Measurements from ENCODE around the gene ZNF532.

DNA sequence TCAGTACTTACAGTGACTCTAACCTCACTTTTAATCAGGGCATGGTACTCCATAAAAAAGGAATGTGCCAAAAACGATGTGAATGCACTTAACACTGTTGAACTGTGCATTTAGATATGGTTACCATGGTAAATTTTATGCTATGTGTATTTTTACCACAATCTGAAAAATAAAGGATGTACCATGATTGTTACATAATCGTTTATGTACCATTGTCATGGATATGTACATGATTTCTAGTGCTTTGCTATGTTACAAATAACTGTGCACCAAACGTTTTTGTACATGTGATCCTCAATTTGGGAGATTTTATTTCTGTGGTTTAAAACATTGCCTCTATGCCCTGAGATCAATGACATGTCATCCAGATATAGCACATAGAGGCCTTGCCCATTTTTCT lies 21.8 kb downstream of the ZNF532 start:
- TF ChIP-seq TEAD2 (tag; IDR thresholded peaks at IDR 0.05) (no peak), ZNF12 (CRISPR knock-in tag; IDR thresholded peaks at IDR 0.05) (no peak), TCF3 (CRISPR knock-in tag; IDR thresholded peaks at IDR 0.05) (no peak), ZFX (CRISPR knock-in tag; IDR thresholded peaks at IDR 0.05) (no peak), MAZ (CRISPR knock-in tag; conservative IDR thresholded peaks at IDR 0.05 in 1 of 2, IDR thresholded peaks at IDR 0.05 in 1 of 2) (no peak)
